Activated CD8-positive, alpha-beta memory T cell treated with anti-CD3 and anti-CD28 coated beads for 48 hours (primary cell): ENCODE results near the gene WAC.

Experiments
- DNase-seq, 3 experiments: peaks; one replicate each; pipeline ENCODE4 v3.0.0-alpha.2; 2020; ENCODE audit warnings: low read depth in 2 of 3, low spot score in 2 of 3

WAC gene

DNA sequence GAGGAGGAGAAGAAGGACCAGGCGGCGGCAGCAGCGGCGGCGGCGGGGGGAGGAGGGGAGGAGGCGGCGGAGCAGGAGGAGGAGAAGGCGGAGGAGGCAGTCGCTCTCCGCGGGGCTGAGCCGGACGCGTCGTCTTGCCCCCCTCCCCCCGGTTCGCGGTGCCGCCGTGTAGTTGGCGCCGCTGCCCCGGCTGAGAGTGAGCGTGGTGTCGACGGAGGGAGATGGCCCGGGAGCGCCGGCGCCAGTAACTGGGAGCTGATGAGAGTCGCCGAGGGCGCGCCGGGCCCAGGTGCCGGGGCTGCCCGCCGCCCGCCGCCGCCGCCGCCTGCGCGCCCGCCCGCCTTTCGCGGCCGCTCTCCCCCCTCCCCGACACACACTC lies 257 bp downstream of the WAC start:
- no peak for DNase-seq

GRCh38 chr10:28533571-28534304 lies 820 bp downstream of the WAC start:
- peak; percentile 33 to 54 (median 46) for DNase-seq

DNA sequence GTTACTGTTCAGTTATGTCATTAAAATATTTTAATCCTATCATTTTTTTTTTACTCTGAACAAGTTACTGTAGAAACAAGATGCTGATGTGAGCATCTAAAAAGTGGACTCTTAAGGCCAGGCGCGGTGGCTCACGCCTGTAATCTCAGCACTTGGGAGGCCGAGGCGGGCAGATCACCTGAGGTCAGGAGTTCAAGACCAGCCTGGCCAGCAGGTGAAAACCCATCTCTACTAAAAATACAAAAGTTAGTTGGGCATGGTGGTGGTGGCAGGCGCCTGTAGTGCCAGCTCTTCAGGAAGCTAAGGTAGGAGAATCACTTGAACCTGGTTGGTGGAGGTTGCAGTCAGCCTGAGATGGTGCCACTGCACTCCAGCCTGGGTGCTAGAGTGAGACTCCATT lies 2.9 kb downstream of the WAC start:
- DNase-seq, result no peak

- DNase-seq, result no peak
These were observed 5.7 kb downstream of the WAC start for GRCh38 chr10:28538595-28538994.

GRCh38 chr10:28540145-28540544 lies 7.2 kb downstream of the WAC start:
- DNase-seq, result no peak

DNA sequence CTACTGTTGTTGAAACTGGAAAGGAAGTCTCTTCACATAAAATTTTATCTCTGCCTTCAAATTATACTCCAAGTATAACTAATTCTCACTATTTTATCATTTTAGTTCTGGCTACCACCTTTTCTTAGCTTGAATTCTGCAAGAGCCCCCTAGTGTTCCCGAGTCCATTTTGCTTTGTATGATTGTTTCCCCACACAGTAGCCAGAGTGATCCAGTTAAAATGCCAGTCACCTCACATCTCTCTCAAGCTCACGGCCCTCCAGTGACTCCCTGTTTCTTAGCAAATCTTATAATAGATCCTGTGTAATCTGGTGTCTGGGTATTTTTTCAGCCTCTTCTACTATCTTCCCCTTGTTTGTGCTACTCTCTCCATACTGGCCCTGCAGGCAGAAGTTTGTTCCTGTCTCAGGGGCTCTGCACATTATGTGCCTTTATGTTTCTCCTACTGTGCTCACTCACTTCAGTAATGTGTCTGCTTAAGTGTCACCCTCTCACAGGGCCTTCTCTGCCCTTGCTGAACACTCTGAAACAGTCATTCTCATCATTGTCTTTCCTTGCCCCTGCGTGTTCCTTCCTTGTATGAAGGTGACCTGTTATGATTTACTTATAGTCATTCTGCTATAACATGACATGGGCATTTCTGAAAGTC lies 8.9 kb downstream of the WAC start:
- no peak for DNase-seq

DNA sequence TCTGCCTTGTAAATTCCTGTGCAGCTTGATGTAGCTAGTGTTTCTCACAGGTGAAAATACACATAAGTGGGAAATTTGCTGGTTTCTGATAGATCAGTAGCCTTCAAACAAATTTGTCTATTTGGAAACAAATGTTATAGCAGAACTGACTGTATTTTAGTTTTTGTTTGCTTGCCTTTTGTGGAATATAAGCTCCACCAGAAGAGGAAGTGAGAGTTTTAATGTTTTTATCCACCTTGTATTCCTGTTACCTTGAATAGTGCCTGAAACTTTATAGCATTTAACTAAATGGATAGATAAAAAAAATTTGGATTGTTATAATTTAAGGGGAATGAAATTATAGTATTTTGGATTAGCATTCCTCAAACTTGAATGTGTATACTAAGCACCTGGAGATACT lies 9.8 kb downstream of the WAC start:
- no peak for DNase-seq

DNA sequence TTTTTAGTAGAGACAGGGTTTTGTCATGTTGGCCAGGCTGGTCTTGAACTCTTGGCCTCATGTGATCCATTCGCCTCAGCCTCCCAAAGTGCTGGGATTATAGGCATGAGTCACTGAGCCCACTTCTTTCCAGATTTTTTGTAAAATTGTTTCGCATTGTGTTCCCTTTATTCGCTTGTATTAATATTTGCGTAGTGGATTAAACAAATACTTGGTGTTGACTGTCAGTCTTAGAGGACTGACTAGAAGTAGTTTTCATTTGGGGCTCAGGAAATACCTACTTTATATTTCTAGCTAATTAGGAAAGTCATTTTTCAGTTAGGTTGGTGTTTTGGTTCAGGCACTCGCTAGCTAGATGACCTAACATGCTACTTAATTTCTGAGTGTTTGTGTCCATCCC lies 11.1 kb downstream of the WAC start:
- no peak for DNase-seq

DNA sequence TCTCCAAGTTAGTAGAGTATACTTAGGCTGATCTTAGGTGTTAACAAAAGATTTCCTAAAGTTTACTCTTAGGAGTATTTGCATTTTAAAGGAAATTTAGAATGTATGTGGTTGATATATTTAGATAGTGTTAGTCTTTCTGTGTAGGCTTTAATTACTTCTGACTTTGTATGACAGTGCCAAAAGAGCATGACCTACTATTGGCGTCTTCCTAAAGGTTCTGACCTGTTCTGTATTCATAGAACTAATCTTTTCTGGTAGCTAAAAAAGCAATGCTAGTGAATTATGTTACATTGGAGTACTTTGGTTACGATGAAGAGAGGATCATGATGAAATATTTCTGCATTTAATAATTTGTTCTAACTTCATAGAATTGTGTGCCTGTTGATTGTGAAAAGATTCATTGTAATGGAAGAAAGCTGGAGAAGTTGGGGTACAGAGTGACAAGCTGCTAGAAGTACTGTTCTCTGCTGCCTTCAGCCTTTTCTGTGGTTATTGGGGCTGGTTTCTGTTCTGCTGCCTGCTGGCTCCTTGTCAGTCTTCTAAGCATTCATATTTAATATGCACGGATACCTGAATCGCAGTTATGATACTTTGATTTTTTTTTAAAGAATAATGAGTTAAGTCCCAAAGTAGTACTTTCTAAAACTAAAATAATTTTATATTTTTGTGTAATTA lies 13.2 kb downstream of the WAC start:
- DNase-seq, result no peak

- no peak for DNase-seq
These were observed 16.0 kb downstream of the WAC start for GRCh38 chr10:28548781-28549498.

DNA sequence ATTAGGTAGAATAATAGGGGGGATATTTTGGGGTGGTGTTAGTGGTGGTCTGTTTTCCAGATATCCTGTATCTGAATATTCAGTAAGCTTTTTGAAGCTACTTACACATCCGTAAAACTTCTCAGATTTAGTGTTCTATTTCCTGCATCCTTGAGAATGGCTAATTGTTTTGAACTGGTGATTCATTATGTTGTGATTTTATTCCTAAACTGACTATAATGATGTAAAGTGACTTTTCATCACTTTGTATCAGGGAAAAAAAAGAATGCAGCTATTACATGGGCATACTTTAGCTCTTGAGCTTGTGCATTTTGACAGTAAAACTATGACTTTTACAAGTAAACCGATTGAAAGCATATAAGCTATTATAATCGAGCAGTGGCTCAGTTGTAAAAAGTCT lies 18.2 kb downstream of the WAC start:
- no peak for DNase-seq

- DNase-seq, result no peak
These were observed 19.9 kb downstream of the WAC start for GRCh38 chr10:28552775-28553174.

DNA sequence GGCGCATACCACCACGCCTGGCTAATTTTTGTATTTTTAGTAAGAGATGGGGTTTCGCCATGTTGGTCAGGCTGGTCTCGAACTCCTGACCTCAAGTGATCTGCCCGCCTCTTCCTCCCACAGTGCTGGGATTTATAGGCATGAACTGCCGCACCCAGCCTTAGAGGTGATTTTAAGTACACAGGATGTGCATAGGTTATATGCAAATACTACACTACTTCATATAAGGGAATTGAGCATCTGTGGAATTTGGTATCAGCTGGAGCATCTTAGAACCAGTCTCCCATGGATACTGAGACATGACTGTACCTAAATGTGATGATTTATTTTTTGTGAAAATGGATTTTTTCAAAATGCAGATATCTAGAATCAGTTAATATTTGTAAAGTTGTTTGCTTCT lies 21.1 kb downstream of the WAC start:
- no peak for DNase-seq

- DNase-seq, result no peak
These were observed 22.0 kb downstream of the WAC start for GRCh38 chr10:28554952-28555351.

DNA sequence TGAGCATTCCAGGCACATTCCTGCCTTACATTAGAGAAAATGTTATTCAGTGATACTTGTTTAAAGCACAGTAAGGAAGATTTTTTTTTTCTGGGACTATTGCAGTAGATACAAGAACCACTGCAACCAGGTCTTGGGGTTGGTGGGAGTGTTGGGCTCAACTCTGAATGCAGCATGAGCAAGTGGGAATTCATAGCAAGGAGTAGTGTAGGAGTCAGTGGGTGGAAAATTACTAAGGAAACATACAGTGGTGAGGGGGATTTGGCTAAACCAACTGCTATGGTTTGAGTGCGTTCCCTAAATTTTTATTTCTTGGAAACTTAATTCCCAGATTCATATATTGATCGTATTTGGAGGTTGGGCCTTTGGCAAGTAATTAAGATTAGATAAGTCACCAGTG lies 22.4 kb downstream of the WAC start:
- no peak for DNase-seq

- no peak for DNase-seq
These were observed 23.2 kb downstream of the WAC start for GRCh38 chr10:28556142-28556541.

GRCh38 chr10:28558186-28558585 lies 25.3 kb downstream of the WAC start:
- DNase-seq, result no peak

DNA sequence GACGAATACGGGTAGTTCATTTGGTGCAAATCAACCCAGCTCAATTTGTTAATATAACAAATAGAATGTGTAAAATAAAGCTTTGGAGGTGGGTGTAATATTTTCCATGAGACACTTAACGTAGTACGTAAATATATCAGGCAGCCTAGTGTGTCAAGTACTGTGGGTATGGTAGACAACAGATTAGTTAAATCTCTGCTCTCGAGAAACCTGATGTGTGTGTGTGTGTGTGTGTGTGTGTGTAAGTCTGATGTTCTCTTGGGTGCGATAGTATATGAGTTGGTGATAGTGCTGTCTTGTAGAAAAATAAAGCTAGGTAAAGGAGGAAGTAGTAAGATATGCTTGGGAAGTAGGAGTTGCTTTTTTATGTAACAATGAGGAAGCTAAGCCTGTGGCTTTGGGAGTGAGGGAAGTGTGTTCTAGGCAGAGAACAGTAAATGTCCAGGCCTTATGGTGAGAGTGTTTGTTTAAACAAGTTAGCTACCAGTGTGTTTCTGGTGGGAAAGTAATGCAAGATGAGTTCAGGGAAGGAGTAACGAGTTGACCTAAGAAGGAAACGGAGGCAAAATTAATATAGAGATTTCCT lies 26.1 kb downstream of the WAC start:
- DNase-seq, result no peak

DNA sequence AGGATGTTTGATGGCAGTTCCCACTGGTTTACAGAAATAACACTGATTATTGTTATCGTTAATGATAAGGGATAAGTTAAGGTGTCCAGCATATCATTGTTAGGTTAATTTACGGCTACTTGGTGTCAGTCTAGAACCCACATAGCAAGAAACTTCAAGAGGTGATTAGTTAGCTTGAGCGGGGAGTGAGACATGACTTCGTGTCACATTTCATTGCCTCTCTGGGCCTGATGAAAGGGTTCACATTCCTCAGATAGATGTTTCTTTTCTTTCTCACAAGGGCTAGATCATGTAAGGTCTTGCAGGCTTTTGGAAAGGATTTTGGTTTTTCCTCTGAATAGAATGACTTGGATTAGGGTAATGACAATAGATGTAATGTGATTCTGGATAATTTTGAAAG lies 26.7 kb downstream of the WAC start:
- DNase-seq, result no peak

- DNase-seq, result no peak
These were observed 27.7 kb downstream of the WAC start for GRCh38 chr10:28560617-28561016.

GRCh38 chr10:28561531-28561930 lies 28.6 kb downstream of the WAC start:
- DNase-seq, result no peak

GRCh38 chr10:28564905-28565304 lies 32.0 kb downstream of the WAC start:
- no peak for DNase-seq
